NB4 (cell line): ENCODE measurements around the gene CLASRP.

Source experiments
- CTCF ChIP-seq: IDR thresholded peaks from one replicate; pipeline ENCODE4 v1.5.1; 2012; ENCODE audit warnings: low read depth, low read length
- MAX ChIP-seq: IDR thresholded peaks from 2 replicates; pipeline ENCODE4 v1.6.1; 2011; ENCODE audit warnings: low read depth, low read length
- POLR2A ChIP-seq: IDR thresholded peaks from 2 replicates; pipeline ENCODE4 v1.6.1; 2011; ENCODE audit warnings: mild to moderate bottlenecking; ENCODE audit not compliant: insufficient read length; ENCODE audit errors: extremely low read depth

- no peak for TF ChIP-seq CTCF
- no peak for TF ChIP-seq MAX
- no peak for TF ChIP-seq POLR2A
Observed at GRCh38 chr19:45071545-45071938, 32.7 kb downstream of the CLASRP start.
